Measurements from ENCODE around the gene OR6Q1. TPM values are rescaled to one million over a fixed set of nuclear protein-coding genes. Genes with fewer than 3 reads are reported as not detected.

The OR6Q1 gene
- total and polyA plus RNA-seq, 2 of the 13 experiments (the other 11 are each of a cell fraction or from before 2014, with no cell fraction given): not detected

DNA sequence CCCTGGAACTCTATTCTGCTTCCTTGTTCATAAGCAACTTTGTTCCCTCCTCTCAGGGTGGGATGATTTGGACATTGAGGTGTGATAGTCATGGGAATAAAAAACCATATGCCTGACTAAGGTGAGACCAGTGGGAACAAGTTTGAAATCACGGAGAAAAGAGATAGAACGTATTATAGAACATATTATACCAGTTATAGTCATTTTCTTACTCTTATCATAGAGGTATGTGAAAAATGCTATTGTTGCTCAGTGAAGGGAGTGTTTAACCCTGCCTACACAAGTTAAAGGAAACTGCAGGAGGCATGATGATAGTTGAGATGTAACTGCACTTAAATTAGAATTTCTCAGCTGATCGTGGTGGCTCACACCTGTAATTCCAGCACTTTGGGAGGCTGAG is 15.5 kb downstream of the OR6Q1 start:
- BruUV-seq (replicated peaks): no TSS peak
- TF ChIP-seq ZBTB7A (CRISPR knock-in tag; IDR thresholded peaks at IDR 0.05) (no peak), SP5 (CRISPR knock-in tag; IDR thresholded peaks at IDR 0.05; ENCODE audit: borderline replicate concordance, low read depth) (no peak), ZNF263 (CRISPR knock-in tag; IDR thresholded peaks at IDR 0.05) (no peak), ETV5 (CRISPR knock-in tag; IDR thresholded peaks at IDR 0.05; ENCODE audit: borderline replicate concordance) (no peak), ZNF333 (CRISPR knock-in tag; IDR thresholded peaks at IDR 0.05; ENCODE audit: borderline replicate concordance) (no peak), ZNF101 (CRISPR knock-in tag; IDR thresholded peaks at IDR 0.05; ENCODE audit: borderline replicate concordance, low read depth) (no peak), ZBTB7B (CRISPR knock-in tag; IDR thresholded peaks at IDR 0.05) (no peak), KMT2B (CRISPR knock-in tag; IDR thresholded peaks at IDR 0.05) (no peak), ZNF773 (CRISPR knock-in tag; IDR thresholded peaks at IDR 0.05; ENCODE audit: borderline replicate concordance) (no peak)
- TF ChIP-seq, protein P1, sequence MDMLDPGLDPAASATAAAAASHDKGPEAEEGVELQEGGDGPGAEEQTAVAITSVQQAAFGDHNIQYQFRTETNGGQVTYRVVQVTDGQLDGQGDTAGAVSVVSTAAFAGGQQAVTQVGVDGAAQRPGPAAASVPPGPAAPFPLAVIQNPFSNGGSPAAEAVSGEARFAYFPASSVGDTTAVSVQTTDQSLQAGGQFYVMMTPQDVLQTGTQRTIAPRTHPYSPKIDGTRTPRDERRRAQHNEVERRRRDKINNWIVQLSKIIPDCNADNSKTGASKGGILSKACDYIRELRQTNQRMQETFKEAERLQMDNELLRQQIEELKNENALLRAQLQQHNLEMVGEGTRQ (IDR thresholded peaks at IDR 0.05; ENCODE audit: low read depth, low read length): no peak
- TF ChIP-seq, protein P1 (CRISPR knock-in tag; IDR thresholded peaks at IDR 0.05; ENCODE audit: borderline replicate concordance): no peak
- TF ChIP-seq, protein P2, sequence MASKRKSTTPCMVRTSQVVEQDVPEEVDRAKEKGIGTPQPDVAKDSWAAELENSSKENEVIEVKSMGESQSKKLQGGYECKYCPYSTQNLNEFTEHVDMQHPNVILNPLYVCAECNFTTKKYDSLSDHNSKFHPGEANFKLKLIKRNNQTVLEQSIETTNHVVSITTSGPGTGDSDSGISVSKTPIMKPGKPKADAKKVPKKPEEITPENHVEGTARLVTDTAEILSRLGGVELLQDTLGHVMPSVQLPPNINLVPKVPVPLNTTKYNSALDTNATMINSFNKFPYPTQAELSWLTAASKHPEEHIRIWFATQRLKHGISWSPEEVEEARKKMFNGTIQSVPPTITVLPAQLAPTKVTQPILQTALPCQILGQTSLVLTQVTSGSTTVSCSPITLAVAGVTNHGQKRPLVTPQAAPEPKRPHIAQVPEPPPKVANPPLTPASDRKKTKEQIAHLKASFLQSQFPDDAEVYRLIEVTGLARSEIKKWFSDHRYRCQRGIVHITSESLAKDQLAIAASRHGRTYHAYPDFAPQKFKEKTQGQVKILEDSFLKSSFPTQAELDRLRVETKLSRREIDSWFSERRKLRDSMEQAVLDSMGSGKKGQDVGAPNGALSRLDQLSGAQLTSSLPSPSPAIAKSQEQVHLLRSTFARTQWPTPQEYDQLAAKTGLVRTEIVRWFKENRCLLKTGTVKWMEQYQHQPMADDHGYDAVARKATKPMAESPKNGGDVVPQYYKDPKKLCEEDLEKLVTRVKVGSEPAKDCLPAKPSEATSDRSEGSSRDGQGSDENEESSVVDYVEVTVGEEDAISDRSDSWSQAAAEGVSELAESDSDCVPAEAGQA (IDR thresholded peaks at IDR 0.05; ENCODE audit: low read depth): no peak
- TF ChIP-seq, protein P2 (CRISPR knock-in tag; IDR thresholded peaks at IDR 0.05; ENCODE audit: borderline replicate concordance): no peak
- TF ChIP-seq, protein P3, sequence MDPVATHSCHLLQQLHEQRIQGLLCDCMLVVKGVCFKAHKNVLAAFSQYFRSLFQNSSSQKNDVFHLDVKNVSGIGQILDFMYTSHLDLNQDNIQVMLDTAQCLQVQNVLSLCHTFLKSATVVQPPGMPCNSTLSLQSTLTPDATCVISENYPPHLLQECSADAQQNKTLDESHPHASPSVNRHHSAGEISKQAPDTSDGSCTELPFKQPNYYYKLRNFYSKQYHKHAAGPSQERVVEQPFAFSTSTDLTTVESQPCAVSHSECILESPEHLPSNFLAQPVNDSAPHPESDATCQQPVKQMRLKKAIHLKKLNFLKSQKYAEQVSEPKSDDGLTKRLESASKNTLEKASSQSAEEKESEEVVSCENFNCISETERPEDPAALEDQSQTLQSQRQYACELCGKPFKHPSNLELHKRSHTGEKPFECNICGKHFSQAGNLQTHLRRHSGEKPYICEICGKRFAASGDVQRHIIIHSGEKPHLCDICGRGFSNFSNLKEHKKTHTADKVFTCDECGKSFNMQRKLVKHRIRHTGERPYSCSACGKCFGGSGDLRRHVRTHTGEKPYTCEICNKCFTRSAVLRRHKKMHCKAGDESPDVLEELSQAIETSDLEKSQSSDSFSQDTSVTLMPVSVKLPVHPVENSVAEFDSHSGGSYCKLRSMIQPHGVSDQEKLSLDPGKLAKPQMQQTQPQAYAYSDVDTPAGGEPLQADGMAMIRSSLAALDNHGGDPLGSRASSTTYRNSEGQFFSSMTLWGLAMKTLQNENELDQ (CRISPR knock-in tag; IDR thresholded peaks at IDR 0.05; ENCODE audit: borderline replicate concordance): no peak

More for the DNA sequence above, 15.5 kb downstream of the OR6Q1 start:
- POLR2A ChIA-PET: no interaction called here
- no peak for FAIRE-seq
- no peak overlapping the region for H3K27ac ChIP-seq (ENCODE audit: extremely low read length, insufficient read depth, low read length)
- CTCF ChIA-PET (ENCODE audit: low intra/inter-chr PET ratio, low total read pairs): no interaction called here
- H4K20me1 ChIP-seq (ENCODE audit: insufficient read depth, low read length): no peaks in the 10 kb centered on the region
- H2AFZ ChIP-seq (ENCODE audit: low read length): no peak overlapping the region
- ATAC-seq: no peak
- H3K4me3 ChIP-seq (replicated peaks in 1 of 3; ENCODE audit: insufficient read depth in 1 of 3, low read depth in 2 of 3, low read length in 3 of 3): no peak overlapping the region
- H3K79me2 ChIP-seq (ENCODE audit: insufficient read depth, low read length): no peaks in the 10 kb centered on the region
- no peak overlapping the region for H3K9ac ChIP-seq (ENCODE audit: insufficient read depth, low read depth, low read length)
- intact Hi-C loops (cut with micrococcal nuclease; ENCODE audit: unreplicated experiment): no loop called here
- no peak overlapping the region for H3K4me2 ChIP-seq (ENCODE audit: low read depth, low read length)
- DNase-seq (ENCODE audit: low spot score): no peak
- in situ Hi-C loops (cut with HindIII; ENCODE audit: extremely low pct_ligation_motif_present, low pct_unique_long_range_greater_than_20kb): no loop called here
- no peaks in the 10 kb centered on the region for H3K36me3 ChIP-seq (replicated peaks in 1 of 2; ENCODE audit: control insufficient read depth in 1 of 2, insufficient read depth in 2 of 2, low read length in 2 of 2)
- no peaks in the 10 kb centered on the region for H3K27me3 ChIP-seq (ENCODE audit: control insufficient read depth in 1 of 2, insufficient read depth in 2 of 2, low read length in 2 of 2)
- peaks cover 10% of the 10 kb centered on the region; the same call in 1 of the 2 replicates for H3K4me1 ChIP-seq (ENCODE audit: insufficient read depth, low read length)
- 47% methylated on average over 3 of the region's 3 CpGs for WGBS (ENCODE audit: low lambda C conversion rate)
- no peaks in the 10 kb centered on the region for H3K9me3 ChIP-seq (ENCODE audit: low read length)
